ENCODE data around the gene ANKRD18A.

DNA sequence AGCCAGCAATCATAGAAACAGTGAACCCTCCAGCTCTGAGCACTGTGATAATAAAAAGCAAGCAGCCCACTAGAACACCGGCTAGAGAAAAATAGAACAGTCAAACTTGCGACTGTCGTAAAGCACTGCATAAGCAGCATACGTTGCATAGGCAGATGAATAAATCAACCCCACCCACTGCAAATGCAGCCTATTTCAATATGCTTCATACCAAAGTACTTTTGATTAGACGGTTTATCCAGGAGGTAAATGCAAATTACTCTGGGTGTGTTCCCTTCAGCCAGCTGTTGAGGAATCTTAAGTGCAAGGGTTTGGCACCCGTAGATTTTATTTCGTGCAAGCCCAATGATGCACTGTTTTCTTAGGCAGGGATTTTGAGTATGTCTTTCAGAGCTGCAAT lies 32.1 kb upstream of the ANKRD18A start:
- TF ChIP-seq, protein P1, sequence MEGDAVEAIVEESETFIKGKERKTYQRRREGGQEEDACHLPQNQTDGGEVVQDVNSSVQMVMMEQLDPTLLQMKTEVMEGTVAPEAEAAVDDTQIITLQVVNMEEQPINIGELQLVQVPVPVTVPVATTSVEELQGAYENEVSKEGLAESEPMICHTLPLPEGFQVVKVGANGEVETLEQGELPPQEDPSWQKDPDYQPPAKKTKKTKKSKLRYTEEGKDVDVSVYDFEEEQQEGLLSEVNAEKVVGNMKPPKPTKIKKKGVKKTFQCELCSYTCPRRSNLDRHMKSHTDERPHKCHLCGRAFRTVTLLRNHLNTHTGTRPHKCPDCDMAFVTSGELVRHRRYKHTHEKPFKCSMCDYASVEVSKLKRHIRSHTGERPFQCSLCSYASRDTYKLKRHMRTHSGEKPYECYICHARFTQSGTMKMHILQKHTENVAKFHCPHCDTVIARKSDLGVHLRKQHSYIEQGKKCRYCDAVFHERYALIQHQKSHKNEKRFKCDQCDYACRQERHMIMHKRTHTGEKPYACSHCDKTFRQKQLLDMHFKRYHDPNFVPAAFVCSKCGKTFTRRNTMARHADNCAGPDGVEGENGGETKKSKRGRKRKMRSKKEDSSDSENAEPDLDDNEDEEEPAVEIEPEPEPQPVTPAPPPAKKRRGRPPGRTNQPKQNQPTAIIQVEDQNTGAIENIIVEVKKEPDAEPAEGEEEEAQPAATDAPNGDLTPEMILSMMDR (IDR thresholded peaks at IDR 0.05), result no peak
- TF ChIP-seq EZH2 (IDR thresholded peaks at IDR 0.05; ENCODE audit: borderline replicate concordance, insufficient read depth, low read depth, low read length, poor library complexity, severe bottlenecking), result no peak
